HG03280 (cell line): ENCODE results near the gene CENPN.
A peak's percentile ranks its signal among the peaks of the same experiment; 100 is the strongest.

Experiments
- ATAC-seq: cut with Tn5 transposase; IDR thresholded peaks from one replicate; pipeline ENCODE4 v1.9.1; 2021; ENCODE audit warnings: mild to moderate bottlenecking, moderate library complexity; ENCODE audit not compliant: unreplicated experiment

The CENPN gene, protein sequence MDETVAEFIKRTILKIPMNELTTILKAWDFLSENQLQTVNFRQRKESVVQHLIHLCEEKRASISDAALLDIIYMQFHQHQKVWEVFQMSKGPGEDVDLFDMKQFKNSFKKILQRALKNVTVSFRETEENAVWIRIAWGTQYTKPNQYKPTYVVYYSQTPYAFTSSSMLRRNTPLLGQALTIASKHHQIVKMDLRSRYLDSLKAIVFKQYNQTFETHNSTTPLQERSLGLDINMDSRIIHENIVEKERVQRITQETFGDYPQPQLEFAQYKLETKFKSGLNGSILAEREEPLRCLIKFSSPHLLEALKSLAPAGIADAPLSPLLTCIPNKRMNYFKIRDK

GRCh38 chr16:81006813-81007695 lies at the start of gene CENPN, which contains the start of gene CMC2:
CENPN (plus strand) TSS chr16:81007214; CDS start chr16:81011940, 4,726 bp downstream.
CMC2 (minus strand) TSS chr16:81006885; CDS start chr16:80997394, 9,491 bp downstream.
- ATAC-seq = peak; percentile 80

DNA sequence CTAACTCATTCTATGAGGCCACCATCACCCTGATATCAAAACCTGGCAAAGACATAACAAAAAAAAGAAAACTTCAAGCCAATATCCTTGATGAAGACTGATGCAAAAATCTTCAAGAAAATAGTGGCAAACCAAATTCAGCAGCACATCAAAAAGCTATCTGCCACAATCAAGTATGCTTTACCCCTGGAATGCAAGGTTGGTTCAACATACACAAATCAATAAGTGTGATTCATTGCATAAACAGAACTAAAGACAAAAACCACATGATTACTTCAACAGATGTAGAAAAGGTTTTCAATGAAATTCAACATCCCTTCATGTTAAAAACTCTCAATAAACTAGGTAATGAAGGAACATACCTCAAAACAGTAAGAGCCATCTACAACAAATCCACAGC lies 48.7 kb upstream of the CENPN start:
- ATAC-seq = no peak

DNA sequence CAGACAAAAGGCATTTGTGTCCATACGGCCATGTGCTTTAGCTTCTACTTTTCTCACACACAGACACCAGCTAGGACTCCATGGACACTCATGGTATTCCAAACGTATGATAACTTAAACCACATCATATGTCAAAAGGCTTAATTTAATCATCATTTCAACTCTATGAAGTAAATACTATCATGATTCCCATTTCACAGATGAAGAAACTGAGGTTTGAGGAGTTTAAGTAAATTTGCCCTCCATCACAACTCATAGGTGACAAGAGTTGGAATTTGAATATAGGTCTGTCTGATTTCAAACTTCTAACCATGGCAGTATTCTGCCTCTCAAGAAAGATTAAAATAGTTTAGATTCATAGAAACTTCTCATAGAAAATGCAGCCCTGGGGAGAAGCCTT lies 44.1 kb upstream of the CENPN start:
- ATAC-seq = no peak

GRCh38 chr16:80964351-80964750 lies 42.7 kb upstream of the CENPN start:
- no peak for ATAC-seq

DNA sequence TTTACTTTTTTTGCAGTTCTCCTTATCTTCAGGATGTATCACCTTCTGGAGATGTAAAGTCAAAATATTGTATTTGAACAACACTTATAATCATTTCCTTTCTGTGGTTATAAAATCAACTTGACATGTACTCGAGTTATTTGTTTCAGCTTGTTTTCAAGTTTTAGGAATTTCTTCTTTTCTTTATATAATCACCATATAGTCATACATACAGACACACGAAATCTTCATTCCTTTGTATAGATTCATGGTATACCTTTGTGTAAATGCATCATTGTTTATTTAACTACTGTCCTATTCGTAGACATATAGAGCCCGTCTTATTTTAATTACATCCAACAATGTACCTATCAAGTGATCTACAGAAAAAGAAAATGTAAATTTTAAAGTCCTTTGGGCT lies 40.4 kb upstream of the CENPN start:
- no peak for ATAC-seq

- ATAC-seq = no peak
These were observed 38.5 kb upstream of the CENPN start for GRCh38 chr16:80968386-80969113.

GRCh38 chr16:80969114-80969484 lies 37.9 kb upstream of the CENPN start:
- no peak for ATAC-seq

GRCh38 chr16:80971819-80972218 lies 35.2 kb upstream of the CENPN start:
- ATAC-seq = peak; percentile 78

DNA sequence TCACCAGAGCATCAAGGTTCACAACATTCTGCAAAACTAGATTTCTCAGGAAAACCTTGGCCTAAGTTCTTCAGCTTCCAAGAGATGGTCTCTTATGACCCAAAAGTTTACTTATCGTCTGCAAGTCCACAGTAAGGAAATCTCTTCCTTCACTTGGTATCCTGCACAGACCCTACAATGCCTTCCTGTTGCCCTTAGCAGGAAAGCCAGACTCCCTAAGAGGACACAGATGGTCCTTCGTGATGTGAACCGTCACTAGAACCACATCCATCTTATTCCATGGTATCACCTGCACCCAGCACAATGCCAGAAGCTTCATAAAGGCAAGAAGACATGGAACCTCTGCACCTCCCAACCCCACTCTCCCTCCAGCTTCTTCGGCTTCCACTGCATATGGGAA lies 34.4 kb upstream of the CENPN start:
- ATAC-seq = no peak

GRCh38 chr16:80973991-80974390 lies 33.0 kb upstream of the CENPN start:
- no peak for ATAC-seq

GRCh38 chr16:80974649-80975376 lies 32.2 kb upstream of the CENPN start:
- ATAC-seq = no peak

DNA sequence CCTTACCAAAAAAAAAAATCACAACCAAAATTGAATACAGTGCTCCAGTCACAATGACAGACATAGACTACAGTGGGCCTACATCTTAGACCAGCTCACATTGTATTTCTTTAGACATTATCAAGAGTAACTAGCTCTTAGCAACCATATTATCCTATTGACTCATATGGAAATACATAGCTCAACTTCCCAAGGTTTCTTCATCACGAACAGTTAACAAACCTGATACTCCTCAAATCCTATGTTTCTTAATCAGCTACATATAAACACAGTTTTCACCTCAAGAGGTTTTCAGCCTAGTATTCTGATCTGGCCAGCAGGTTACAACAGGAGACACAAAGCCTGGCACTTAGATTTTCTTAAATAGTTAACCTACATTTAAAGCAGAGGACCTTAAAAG lies 30.1 kb upstream of the CENPN start:
- ATAC-seq = no peak

GRCh38 chr16:80981103-80981502 lies 25.9 kb upstream of the CENPN start:
- no peak for ATAC-seq

DNA sequence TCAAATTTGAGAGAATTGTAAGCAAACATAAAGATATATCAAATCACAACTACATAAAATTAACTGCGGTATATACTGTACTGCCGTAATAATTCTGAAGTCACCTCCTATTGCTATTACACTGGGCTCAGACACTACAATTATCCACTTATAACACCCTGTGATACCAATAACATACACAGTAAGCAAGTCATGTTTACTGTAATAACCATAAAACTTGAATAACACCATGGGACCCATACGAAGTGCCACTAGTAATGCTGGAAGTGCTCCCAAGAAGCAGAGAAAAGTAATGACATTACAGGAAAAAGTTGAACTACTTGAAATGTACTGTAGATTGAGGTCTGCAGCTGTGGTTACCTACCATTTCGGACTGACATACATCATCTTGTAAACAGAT lies 24.4 kb upstream of the CENPN start:
- no peak for ATAC-seq

GRCh38 chr16:80984124-80984892 lies 22.7 kb upstream of the CENPN start:
- no peak for ATAC-seq

- ATAC-seq = no peak
These were observed 21.4 kb upstream of the CENPN start for GRCh38 chr16:80985611-80986010.

GRCh38 chr16:80986557-80986956 lies 20.5 kb upstream of the CENPN start:
- no peak for ATAC-seq

- no peak for ATAC-seq
These were observed 18.3 kb upstream of the CENPN start for GRCh38 chr16:80988756-80989155.

DNA sequence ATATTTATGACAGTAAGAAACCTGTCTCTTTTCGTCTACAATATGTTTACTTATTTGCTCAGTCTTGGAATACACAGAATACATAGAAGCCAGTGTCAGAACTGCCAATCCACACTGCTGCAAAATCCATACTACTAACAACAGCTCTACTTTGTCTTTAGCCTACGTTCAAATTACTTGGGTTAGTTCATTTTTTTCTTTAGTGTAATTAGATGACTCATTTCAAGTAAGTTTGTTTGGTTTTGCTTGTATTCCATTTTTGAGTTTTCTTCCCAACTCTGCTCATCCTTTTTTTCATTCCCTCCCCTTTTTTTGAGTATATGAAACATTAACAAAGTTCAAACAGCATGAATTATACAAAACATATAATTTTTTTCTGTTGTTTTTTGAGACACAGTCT lies 17.2 kb upstream of the CENPN start:
- no peak for ATAC-seq

DNA sequence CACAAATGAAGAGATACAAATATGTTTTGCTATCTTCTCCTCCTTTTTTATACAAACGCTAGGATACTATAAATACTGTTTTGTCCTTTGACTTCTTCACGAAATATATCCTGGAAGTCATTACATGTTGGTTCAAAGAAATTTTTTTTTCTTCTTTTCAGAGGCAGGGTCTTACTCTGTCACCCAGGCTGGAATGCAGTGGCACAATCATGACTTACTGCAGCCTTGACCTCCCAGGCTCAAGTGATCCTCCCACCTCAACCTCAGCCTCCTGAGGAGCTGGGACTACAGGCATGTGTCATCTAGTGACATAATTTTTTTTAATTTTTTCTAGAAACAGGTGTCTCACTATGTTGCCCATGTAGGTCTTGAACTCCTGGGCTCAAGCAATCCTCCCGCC lies 16.4 kb upstream of the CENPN start:
- no peak for ATAC-seq
